Stimulated activated naive CD8-positive, alpha-beta T cell treated with anti-CD3 and anti-CD28 coated beads, Interleukin-15, Interleukin-2, amounts not matched to agents 100 ng/mL and 50 ng/mL, for 24 hours (primary cell): ENCODE data around the gene DEDD2.

Experiments
- H3K27ac Mint-ChIP-seq: one replicate; pipeline ENCODE4 v1.8.0; 2021; ENCODE audit warnings: mild to moderate bottlenecking, mixed read lengths
- H3K27me3 Mint-ChIP-seq: one replicate; pipeline ENCODE4 v1.8.0; 2021; ENCODE audit warnings: mixed read lengths
- H3K36me3 Mint-ChIP-seq: one replicate; pipeline ENCODE4 v1.8.0; 2021; ENCODE audit warnings: low read depth, mixed read lengths
- H3K4me1 Mint-ChIP-seq: one replicate; pipeline ENCODE4 v1.8.0; 2021; ENCODE audit warnings: low read depth, mixed read lengths
- H3K4me3 Mint-ChIP-seq: one replicate; pipeline ENCODE4 v1.8.0; 2021; ENCODE audit warnings: mild to moderate bottlenecking, mixed read lengths
- H3K9me3 Mint-ChIP-seq: one replicate; pipeline ENCODE4 v1.8.0; 2021; ENCODE audit warnings: mixed read lengths

DEDD2 gene

GRCh38 chr19:42176990-42177685, 40.3 kb downstream of the DEDD2 start:
- Mint-ChIP-seq H3K9me3 (no peaks in the 10 kb centered on the region), H3K4me3 (no peak overlapping the region)

DNA sequence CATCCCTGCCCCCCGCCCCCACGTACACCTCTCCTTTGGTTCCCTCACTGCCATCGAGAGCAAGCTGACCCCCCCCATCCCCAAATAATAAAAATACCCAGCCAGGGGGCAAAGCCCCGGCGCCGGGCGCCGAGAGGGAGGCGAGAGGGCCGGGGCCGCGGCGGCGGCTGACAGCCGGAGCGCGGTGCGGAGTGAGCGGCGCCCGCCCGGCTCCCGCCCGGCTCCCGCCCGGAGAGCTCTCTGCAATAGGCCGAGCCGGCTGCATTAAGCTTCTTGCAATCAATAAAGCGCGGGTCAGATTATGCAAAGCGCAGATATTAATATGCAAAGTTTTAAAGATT, 40.9 kb downstream of the DEDD2 start:
- Mint-ChIP-seq H3K4me3 (peak overlapping the region; percentile 77), H3K27ac (no peak overlapping the region), H3K9me3 (no peaks in the 10 kb centered on the region), H3K4me1 (peaks cover 15% of the 10 kb centered on the region), H3K36me3 (no peaks in the 10 kb centered on the region), H3K27me3 (peaks cover 28% of the 10 kb centered on the region)

More at GRCh38 chr19:42176990-42177685, 40.3 kb downstream of the DEDD2 start:
- peaks cover 28% of the 10 kb centered on the region for H3K27me3 Mint-ChIP-seq
- H3K36me3 Mint-ChIP-seq: no peaks in the 10 kb centered on the region
- no peak overlapping the region for H3K27ac Mint-ChIP-seq
- peaks cover 19% of the 10 kb centered on the region for H3K4me1 Mint-ChIP-seq

DNA sequence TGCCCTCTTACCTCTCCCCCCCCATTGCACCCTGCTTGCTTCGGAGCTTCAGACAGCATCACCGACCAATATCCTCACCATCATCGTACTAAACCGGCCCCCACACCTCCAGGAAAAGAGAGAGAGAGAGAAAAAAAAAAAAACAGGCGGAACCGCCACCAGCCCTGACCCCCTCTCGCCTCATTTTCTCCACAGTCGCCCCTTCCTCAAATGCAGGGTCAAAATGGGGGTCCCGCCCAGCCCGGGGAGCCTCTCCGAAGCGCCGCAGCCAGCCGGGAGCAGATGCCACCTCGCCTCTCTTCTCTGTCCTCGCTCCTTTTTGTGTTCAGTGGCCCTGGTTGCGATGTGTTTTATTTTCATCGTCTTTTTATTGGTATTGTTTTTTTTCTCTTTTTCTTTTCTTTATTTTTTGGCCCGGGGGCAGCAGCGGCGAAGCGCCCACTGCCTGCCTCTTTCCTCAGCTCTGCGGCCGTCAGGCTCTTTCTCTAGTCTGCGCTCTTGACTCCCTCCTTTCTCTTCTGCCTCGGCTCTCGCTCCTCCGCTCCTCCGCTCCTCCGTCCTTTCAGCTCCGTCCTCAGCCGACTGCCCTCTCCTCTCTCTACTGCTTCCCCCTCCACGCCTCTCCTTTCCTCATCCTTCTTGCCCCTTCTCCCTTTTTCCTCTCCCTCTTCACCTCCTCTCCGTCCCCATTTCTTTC, 41.4 kb downstream of the DEDD2 start:
- H3K9me3 Mint-ChIP-seq: no peaks in the 10 kb centered on the region
- H3K27ac Mint-ChIP-seq: no peak overlapping the region
- H3K4me3 Mint-ChIP-seq: peak overlapping the region; percentile 77
- peaks cover 15% of the 10 kb centered on the region for H3K4me1 Mint-ChIP-seq
- H3K36me3 Mint-ChIP-seq: no peaks in the 10 kb centered on the region
- peaks cover 28% of the 10 kb centered on the region for H3K27me3 Mint-ChIP-seq

DNA sequence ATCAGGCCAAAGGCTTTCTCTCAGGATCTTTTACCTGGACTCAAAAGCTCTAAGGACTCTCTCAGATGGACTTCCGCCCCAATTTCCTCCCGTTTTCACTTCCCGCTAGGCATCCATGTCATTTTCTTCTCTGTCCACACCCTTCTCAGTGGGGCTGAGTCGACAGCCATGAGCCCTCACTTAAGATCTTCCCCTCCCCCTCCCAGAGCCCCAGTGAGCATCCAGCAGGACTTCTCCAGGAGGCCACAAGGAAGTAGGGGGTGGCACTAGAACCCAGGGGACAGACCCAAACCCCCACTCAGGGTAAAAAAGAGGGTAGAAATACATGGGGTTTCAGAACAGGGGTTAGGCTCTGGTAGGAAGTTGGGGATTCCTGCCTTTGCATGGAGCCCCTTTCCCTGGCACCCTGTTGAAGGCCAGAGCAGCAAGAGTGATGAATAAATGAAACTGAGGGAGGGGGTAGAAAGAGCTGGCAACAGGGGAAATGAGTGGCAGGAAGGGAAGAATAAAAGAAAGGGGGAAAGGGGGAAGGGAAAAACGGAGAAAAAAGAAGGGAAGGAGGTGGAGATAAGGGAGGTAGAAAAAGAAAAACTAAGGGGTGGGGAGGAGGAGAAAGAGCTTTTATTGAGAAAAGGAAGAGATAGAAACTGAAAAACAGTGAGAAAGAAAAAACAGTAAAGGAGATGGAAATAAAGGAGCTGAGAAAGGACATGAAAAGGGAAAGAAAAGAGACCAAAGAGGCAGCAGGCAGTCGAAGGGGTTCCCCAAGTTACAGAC, 42.3 kb downstream of the DEDD2 start:
- Mint-ChIP-seq H3K27me3 (peaks cover 28% of the 10 kb centered on the region), H3K9me3 (no peaks in the 10 kb centered on the region), H3K36me3 (no peaks in the 10 kb centered on the region), H3K4me1 (peaks cover 15% of the 10 kb centered on the region), H3K4me3 (peak overlapping the region; percentile 77), H3K27ac (no peak overlapping the region)

GRCh38 chr19:42174188-42174587, 43.3 kb downstream of the DEDD2 start:
- Mint-ChIP-seq H3K9me3 (no peaks in the 10 kb centered on the region), H3K27me3 (peaks cover 28% of the 10 kb centered on the region), H3K36me3 (no peaks in the 10 kb centered on the region), H3K4me1 (peaks cover 15% of the 10 kb centered on the region), H3K4me3 (no peak overlapping the region), H3K27ac (no peak overlapping the region)

DNA sequence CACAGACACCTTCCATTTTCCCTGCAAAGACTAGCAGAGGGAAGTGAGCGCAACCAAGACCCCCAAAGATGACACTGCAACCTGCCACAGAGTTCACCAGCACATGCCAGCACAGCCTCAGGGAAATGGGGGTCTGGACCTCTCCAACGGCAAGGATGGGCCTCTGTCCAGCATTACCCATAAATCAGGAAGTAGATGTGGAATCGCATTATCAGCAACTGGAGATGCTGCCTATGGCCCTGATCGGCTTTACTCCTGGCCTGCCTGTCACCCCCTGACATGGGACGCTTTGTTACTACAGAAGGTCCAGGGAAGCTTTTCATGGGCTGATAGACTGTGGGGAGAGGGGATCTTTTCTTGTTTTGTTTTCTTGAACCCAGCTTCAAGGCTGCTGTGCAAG, 43.8 kb downstream of the DEDD2 start:
- Mint-ChIP-seq H3K36me3 (no peaks in the 10 kb centered on the region), H3K27ac (no peak overlapping the region), H3K9me3 (no peaks in the 10 kb centered on the region), H3K27me3 (peaks cover 28% of the 10 kb centered on the region), H3K4me3 (no peak overlapping the region), H3K4me1 (peaks cover 15% of the 10 kb centered on the region)

DNA sequence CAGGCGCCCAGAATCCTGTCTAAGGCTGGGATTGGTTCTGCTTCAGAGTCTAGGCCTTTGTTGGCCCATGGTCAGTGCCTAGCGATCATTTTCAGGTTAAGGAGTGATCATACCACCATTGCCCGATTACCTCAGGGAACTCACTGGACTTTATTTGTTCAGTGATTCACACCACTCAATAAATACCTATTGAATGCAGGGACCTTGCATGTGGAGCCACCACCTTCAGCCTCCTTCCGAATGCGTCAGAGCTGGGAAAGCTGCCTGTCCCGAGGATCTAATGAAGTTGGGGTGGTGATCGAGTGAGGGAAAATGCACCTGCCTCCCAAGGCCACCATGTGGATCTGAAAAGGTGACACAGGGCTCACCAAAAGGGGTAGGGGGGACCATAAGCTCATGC, 45.2 kb downstream of the DEDD2 start:
- no peaks in the 10 kb centered on the region for H3K36me3 Mint-ChIP-seq
- peaks cover 15% of the 10 kb centered on the region for H3K4me1 Mint-ChIP-seq
- H3K27me3 Mint-ChIP-seq: peaks cover 28% of the 10 kb centered on the region
- H3K9me3 Mint-ChIP-seq: no peaks in the 10 kb centered on the region
- H3K4me3 Mint-ChIP-seq: no peak overlapping the region
- H3K27ac Mint-ChIP-seq: no peak overlapping the region

- Mint-ChIP-seq H3K4me3 (no peak overlapping the region), H3K36me3 (no peaks in the 10 kb centered on the region), H3K9me3 (no peaks in the 10 kb centered on the region), H3K27ac (no peak overlapping the region), H3K27me3 (peaks cover 22% of the 10 kb centered on the region), H3K4me1 (peaks cover 7% of the 10 kb centered on the region)
Measured at GRCh38 chr19:42170715-42171114, 46.8 kb downstream of the DEDD2 start.

DNA sequence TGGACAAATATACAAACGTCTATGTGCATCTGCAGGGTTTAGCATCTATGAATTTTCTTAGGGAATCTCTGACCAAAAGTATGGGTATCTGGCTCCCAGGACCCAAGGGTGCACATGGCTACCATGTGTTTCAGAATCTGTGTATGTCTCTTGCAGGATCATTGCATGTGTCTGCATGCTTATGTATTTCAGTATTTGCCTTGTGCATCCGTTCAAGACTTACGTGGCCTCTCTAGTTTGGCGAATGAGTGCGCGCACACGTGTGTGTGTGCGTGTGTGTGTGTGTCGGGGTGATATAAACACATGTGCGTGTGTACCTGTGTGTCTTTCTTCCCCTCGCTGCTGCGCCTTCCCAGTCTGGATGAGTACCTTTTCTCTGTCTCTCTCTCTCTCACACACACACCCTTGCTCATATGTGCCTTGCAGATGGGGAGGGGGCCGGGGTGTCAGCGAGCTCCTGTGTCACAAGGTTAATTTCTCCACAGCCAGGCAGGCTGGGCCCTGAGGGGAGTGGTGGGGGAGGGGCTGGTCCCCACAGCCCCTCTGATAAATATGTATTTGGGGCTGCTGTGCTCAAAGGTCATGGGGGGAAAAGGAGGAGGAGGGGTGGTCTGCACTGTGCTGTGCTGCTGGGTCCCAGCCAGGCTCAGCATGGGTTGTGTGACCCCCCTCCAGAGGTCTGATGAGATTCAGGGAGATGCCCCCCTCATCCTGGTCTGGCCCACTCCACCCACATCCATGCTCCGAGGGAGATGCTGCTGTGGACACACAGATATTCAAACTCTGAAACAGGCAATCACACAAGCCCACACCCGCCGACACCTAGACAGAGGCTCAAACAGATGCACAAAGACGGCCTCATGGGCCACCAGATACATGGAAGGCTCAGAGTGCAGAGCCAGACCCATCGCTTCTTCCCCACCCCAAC, 47.7 kb downstream of the DEDD2 start:
- Mint-ChIP-seq H3K9me3 (no peaks in the 10 kb centered on the region), H3K4me3 (no peak overlapping the region), H3K27ac (no peak overlapping the region)

GRCh38 chr19:42168206-42168605, 49.3 kb downstream of the DEDD2 start:
- Mint-ChIP-seq H3K36me3 (no peaks in the 10 kb centered on the region), H3K4me3 (no peak overlapping the region), H3K4me1 (no peaks in the 10 kb centered on the region), H3K27ac (no peak overlapping the region), H3K27me3 (no peaks in the 10 kb centered on the region), H3K9me3 (no peaks in the 10 kb centered on the region)

More for the DNA sequence above, 47.7 kb downstream of the DEDD2 start:
- Mint-ChIP-seq H3K4me1 (no peaks in the 10 kb centered on the region), H3K36me3 (no peaks in the 10 kb centered on the region), H3K27me3 (peaks cover 13% of the 10 kb centered on the region)

GRCh38 chr19:42166316-42166715, 51.2 kb downstream of the DEDD2 start:
- Mint-ChIP-seq H3K9me3 (no peaks in the 10 kb centered on the region), H3K27me3 (no peaks in the 10 kb centered on the region), H3K27ac (no peak overlapping the region), H3K4me3 (no peak overlapping the region), H3K36me3 (no peaks in the 10 kb centered on the region), H3K4me1 (no peaks in the 10 kb centered on the region)

DNA sequence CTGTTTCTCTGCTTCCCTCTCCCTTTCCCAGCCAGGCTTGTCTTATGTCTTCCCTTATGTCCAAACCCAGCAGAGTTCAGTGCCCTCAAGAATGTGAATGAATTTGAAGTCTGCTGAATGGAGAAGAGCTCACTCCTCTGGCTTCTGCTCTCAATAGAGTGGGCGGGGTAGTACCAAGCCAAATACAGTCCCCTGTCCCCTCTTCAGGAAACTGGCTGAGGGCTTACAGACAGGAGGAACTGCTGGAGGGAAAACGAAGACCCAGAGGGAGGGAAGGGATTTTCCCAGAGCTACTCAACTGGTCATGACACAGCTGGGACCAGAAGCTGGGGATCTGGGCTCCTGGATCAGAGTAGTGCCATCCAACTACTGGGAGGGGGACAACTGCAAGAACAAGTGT, 52.3 kb downstream of the DEDD2 start:
- H3K9me3 Mint-ChIP-seq: no peaks in the 10 kb centered on the region
- H3K36me3 Mint-ChIP-seq: no peaks in the 10 kb centered on the region

GRCh38 chr19:42161616-42162263, 55.7 kb downstream of the DEDD2 start:
- Mint-ChIP-seq H3K36me3 (no peaks in the 10 kb centered on the region), H3K4me3 (no peak overlapping the region), H3K4me1 (no peaks in the 10 kb centered on the region), H3K27me3 (no peaks in the 10 kb centered on the region), H3K27ac (no peak overlapping the region), H3K9me3 (no peaks in the 10 kb centered on the region)

More for the DNA sequence above, 52.3 kb downstream of the DEDD2 start:
- Mint-ChIP-seq H3K27me3 (no peaks in the 10 kb centered on the region), H3K4me3 (no peak overlapping the region), H3K4me1 (no peaks in the 10 kb centered on the region), H3K27ac (no peak overlapping the region)

- H3K27me3 Mint-ChIP-seq: no peaks in the 10 kb centered on the region
- H3K4me1 Mint-ChIP-seq: peaks cover 5% of the 10 kb centered on the region
- no peak overlapping the region for H3K4me3 Mint-ChIP-seq
- H3K36me3 Mint-ChIP-seq: no peaks in the 10 kb centered on the region
- H3K27ac Mint-ChIP-seq: no peak overlapping the region
- H3K9me3 Mint-ChIP-seq: no peaks in the 10 kb centered on the region
Measured at GRCh38 chr19:42159942-42160341, 57.5 kb downstream of the DEDD2 start.
